GM21717 (cell line): ENCODE results near the gene INPP4A.
A peak's percentile ranks its signal among the peaks of the same experiment; 100 is the strongest.

Source experiments
- ATAC-seq: cut with Tn5 transposase; IDR thresholded peaks from one replicate; pipeline ENCODE4 v1.9.1; 2021; ENCODE audit warnings: mild to moderate bottlenecking, moderate library complexity; ENCODE audit not compliant: unreplicated experiment

Gene INPP4A

DNA sequence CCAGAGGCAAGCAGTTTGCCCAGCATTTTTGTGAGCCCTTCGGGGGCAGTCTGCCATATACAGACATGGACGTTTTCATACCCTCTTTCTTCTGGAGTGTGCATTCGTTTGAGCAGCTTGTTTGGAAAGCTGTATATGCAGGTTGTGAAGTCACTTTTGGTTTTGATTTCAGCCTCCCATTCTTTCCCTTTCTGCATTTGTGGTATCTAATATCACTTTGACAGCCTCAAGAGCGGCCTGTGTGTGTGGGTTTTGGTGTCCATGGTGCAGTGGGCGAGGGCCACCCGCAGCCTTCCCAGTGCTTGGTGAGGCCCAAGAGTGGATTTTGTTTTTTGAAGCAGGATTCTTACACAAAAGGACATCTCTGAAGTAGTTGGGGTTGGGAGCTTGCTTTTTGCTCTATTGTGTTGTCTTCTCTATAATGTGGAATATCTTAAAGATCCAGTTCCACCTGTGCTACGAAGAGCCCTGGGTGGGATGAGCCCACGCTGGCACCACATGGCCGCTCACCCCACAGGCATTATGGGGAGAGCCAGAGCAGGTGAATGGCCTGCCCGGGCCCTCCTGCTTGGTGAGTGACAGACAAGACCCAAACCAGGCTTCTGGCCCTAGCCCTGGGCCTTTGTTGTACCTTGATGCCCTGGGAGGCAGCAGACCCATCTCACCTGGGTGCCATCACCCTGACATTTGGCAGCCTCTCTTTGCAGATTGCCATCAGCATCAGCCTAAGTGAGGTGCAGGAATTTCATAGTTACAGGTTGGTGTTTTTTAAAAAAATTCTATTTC, 29.5 kb downstream of the INPP4A start:
- ATAC-seq, result no peak

DNA sequence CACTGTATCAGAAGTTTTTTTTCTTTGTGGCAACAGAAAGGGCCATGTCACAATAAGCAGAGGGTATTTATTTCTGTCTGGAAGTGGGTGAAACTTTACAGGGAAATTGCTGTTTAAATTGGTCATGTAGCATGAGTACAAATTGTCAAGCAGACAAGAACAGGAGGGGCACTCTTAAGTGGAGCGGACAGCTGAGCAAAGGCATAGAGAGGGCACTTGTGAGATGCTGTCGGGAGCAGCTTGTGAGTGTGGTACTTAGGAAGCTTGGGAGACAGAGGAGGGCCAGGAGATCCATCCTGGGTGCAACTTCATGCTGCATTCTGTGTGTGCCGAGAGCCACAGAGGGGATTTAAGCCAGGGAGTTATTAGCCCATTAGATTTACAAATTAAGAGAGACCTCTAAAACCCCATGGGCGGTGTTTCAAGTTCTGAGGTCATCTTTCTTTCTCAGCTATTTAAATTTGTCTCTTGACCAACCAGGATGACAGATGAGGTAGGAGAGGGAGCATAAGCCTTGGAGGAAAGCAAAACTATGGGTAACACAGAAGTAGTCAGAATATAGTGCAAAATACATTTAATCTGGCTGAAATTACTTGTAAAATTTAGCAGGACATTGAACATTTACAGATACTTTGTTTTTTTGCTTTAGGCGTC, 30.4 kb downstream of the INPP4A start:
- ATAC-seq, result no peak

DNA sequence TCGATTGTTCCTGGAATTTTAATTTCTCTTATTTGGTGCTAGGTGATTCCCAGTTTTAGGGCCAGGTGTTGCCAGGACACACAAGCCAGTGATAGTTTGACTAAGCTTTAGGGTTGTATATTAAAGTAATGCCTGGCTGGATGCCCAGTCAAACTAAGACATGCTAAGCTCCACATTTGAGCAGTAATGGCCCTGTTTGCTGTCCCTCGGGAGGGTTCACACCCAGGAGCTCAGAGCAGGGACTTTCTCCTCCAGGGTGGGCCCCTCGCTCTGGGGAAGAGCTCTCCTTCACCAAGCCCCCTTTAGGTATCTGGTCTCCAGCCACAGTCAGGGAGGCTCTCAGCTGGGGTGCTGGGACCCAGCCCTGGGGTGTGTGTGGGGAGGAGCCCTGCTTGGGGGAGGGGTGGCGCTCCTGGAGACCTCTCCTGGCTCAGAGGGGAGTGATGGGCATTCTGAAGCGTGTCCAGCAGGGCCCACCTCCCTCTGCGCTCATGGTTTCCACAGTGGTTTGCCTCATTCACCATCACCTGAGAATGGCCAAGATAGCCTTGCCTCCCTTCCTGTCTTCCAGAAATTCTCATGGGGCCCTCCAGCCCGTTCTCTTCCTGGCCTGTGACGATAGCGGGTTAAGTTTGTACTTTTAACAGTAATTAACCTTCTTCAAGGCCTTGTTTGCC, 31.7 kb downstream of the INPP4A start:
- no peak for ATAC-seq

DNA sequence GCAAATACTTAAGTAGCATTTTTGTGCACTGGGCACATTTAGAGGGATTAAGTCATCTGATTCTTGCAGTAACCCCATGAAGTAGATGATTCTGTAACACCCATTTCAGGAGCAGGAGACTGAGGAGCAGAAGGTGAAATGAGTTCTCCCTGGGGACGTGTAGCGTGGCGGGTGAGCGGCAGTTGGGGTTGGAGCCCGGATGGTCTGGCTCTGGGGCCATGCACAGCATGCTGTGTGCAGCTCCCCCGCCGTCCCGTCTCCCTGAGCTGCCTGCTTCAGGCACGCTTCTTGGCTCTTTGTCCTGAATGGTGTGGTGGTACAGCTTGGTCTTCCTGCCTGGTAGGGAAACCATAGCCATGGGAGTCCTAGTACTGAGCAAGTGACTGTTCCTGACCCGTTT, 32.4 kb downstream of the INPP4A start:
- ATAC-seq, result no peak

- ATAC-seq, result no peak
Observed at GRCh38 chr2:98477506-98477905, 32.8 kb downstream of the INPP4A start.

DNA sequence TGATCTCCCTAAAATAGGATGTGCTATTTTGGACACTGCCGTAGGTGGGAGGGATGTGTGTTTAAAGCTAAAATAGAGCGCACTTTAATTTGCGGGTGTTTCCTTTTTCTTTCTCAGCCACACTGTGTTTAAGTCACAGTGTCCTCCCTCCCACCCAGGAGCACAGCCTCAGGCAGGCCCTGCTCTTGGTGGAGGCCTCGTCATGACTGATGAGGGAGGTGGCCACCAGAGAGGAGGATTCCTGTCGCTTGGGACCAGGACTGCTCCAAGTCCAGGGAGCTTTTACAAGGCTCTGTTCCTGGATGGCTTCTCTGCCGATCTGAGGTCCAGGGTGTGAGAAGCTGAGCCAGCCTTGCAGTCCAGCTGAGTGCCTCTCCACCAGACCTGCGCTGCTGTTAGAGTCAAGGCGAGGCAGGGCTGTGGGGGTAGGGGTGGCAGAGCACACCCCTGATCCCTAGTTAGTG, 33.5 kb downstream of the INPP4A start:
- ATAC-seq, result no peak

DNA sequence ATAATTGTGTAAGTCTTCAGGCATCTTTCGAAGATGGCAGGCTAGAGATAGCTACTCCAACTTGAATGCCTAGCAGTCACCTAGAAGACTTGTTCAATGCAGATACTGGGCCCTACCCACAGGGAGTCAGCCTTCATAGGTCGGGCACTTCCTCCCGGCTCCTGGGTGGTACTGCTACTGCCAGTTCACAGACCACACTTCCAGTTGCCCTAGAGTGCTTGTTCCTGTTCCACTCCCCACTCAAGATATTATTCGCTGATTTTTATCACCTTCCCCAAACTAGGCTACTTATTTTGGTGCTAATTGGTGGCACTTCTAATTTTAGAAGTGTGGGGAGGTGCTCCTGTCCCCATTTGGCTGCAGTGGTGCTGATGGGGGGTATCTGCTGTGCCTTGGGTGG, 34.2 kb downstream of the INPP4A start:
- ATAC-seq, result no peak

DNA sequence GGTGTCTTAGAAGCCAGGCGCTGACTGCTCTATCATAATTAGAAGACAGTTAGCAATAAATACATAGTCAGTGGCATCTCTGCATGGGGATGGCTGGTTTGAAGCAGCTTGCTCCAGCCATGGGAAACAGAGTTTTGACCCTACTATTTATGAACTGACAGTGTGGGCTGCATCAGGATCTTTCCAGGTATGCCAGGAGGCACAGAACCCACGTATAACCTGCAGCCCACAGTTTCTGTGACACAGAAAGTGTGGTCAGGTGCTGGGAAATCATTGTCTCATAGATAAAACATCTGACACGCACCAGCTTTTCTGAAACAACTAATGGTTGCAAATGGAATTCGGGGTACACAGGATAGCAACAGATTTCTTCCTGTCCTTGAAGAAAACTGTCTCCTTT, 34.7 kb downstream of the INPP4A start:
- no peak for ATAC-seq

- ATAC-seq, result no peak
Observed at GRCh38 chr2:98479959-98480524, 35.4 kb downstream of the INPP4A start.

DNA sequence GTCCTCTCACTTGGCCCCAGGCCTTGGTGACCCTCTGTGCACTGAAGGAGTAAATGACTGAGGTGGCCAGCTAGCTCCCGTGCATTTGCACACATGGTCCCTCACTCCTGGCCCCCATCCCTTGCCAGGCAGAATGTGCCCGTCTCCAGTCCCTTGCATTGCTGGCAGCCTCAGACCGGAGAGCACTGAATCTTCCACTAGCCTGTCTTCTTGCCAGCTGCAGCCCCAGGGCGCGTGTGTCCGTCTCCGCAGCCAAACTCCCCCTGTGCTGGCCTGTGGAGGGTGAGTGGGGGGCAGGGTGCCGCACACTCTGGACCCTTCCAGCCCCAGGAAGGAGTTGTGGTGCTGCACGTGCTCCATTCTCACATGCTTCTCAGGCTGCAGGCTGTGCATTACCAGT, 35.9 kb downstream of the INPP4A start:
- no peak for ATAC-seq

DNA sequence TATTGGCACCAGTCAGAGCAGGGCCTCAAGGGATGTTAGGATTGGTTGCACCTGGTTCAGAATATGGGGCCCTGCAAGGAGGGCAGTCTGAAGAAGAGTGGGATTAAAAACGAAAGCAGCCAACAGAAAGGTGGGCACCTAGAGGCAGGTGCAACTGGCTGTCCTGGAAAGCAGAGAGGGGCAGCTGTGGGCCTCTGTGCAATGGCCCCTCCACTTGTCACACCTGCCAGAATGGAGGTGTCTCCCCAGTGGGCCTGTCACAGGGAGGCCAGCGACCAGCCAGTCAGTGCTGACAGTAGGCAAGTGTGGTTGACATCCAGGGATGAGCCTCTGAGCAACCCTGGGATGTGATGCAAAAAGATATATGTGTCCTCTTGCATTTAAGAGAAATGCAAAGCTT, 37.7 kb downstream of the INPP4A start:
- ATAC-seq, result no peak

DNA sequence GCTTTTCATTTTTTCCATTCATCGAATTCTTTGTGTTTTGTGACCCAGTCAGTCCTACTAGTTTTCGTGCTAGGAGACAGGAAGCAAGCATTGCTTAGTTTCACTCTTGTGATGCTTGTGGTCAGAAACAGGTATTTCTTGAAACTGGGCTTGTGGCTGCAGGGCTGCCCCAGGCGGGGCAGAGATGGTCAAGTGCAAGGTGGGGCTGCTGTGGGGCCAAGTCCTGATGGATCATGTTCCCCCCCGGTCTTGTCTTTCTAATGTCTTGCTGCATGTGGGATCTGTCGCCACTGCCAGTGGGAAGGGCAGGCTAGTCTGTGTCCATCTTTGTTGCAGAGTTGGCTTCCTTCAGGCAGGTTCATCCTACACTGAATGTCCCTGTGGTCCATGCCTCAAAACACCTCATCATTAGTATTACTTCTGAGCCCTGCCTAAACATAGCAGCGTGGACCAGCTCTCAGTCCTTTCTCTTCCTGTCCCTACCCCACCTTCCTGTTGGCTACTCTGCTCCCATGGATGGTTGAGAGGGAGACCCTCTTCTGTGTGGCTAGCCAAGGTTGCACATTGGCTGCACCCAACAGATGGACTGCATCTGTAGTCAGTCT, 38.7 kb downstream of the INPP4A start:
- peak; percentile 57 for ATAC-seq

DNA sequence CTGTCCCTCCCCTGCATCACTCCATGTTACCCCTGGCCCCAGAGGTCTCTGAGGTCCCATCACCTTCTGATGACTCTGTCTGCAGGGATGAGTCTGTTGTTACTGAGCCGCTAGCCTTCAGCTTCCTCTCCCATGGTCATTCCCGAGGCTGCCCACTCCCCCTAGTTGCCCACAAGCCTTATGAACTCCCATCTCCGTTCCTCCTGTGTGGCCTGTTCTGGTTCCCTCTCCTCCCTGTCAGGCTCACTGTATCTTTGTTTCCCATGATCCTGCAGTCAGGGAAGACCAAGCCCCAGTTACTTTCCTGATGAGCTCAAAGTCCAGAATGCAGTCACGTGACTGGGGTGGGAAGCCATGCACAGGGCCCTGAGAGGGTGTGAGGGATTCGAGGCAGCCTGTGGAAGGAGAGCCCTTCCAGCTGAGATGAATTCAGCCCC, 39.5 kb downstream of the INPP4A start:
- no peak for ATAC-seq

DNA sequence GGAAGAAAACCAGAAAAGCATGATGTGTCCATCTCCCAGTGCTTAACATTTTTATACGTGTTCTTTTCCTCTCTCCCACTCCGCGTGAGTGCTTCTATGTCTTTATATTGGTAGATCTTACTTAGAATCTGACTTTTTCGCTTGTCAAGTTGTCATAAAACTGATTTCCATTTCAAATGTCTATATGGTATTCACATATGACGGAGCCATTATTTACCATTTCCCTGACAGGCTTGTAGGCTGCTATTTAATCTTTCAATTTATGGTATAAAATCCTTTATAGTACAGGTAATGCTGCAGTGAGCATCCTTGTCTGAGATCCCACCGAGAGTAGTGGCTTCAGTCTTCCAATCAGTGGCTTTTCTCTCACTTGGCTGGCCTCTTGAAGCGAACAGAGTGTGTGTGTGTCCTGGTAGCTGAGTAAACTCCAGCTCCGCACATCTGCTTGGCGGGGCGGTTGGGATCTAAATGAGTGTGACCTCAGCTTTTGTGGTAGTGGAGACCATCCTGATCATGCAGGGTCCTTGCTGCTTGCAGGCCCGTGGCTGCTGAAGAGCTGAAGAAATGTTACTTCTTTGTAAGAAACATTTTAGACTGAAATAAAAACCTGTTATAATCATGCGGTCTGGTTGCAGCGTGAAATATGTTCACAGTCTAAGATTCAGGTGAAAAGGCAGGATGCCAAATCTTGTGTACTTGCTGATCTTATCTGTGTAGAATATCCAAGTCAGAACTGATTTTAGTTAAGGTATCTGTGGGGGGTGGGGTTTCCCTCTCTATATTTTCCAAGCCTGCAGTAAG, 40.2 kb downstream of the INPP4A start:
- no peak for ATAC-seq

DNA sequence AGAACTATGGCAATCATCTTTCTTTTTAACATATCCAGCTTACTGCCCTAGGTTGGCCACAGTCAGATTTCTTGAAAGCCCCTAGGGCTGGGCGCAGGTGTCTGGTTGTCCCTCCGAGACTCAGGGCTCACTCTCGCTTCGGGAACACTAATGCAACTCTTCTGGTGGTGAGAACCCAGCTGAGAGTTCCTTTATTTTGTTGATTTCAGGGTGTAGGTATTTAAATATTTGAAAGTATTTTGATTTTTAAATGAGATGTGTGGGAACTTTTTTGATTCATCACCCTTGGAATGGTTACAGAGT, 40.7 kb downstream of the INPP4A start:
- ATAC-seq, result no peak

DNA sequence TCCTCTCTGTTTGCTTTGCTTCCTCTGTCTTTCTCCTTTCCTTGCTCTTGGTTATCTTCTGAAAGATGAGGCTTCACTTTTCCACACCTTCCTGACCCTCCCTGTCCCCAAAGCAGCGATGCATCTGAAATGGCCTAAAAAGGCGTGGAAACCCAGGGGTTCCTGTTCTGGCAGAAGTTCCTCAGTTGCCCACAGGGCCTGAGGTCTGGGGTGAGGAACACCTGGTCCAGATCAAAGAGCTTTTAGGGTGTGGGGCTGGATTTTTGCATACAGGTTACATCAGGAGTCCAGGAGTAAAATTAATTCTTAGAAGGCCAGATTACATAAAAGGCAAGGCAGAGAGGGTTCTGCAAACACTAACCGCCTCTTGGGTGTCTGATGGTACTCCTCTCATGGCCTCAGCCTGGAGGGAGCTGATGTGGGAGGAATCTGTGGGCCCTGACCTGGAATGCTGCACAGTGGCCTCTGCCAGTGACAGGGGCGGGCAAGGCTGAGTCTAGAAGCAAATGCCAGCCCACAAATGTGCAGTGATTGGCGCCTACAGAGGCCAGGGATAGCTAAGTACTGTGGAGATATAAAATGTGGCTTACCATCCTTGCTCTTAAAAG, 41.8 kb downstream of the INPP4A start:
- no peak for ATAC-seq

- no peak for ATAC-seq
Observed at GRCh38 chr2:98487101-98487805, 42.6 kb downstream of the INPP4A start.

DNA sequence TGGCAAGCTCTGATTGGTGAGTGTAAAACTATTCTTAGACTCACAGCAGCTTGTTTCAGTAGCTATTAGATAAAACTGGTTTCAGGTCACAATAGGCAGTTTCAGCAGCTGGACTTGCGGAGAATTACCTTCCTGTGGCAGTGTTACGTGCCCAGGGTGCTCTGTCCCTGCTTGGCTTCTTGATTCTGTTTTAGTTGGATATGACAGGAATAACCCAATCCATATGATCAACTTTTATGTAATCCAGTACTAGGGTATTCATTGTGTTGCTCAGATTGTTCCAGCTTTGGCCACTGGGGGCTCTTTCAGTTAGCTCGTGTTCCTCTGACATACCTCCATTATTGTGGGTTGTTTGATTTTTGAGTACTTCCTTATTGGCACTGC, 43.1 kb downstream of the INPP4A start:
- ATAC-seq, result peak; percentile 48

DNA sequence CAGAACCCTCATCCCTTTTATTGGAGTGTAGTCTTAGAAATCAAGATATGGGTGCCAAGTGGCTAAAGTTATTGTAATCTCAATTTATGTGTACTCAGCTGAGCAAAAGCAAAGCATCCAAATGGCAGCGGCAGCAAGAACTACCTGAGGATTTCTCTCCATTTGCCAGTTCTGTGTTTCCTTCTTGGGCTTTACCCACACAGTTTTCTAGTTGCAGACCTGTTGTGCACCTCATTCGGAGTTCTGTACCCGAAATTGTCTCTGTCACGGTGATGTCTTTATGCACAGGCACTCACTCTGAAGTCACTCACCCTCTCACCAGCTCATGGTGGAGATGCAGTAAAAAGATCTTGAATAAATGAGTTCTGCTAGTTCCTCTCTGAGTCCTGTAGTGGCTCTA, 43.6 kb downstream of the INPP4A start:
- ATAC-seq, result no peak

- no peak for ATAC-seq
Observed at GRCh38 chr2:98489486-98489885, 44.8 kb downstream of the INPP4A start.
